Activated naive CD8-positive, alpha-beta T cell treated with anti-CD3 and anti-CD28 coated beads, Interleukin-2, amount 10 ng/mL, durations not matched to agents 7 days and 5 days (primary cell): ENCODE results near the gene GMPR. TPM values are rescaled to one million over a fixed set of nuclear protein-coding genes. Genes with fewer than 3 reads are reported as not detected.

ENCODE experiments used
- ATAC-seq: fragments of 150-1000 bp; cut with Tn5 transposase; one replicate; pipeline ENCODE4 v1.10.0; 2021; ENCODE audit warnings: low read depth, moderate library complexity
- POLR2A ChIA-PET: fragments of 350-600 bp; sonication (Branson Sonifier 250); formaldehyde crosslinking; loops from one replicate; lab custom pipeline; 2021; ENCODE audit warnings: antibody characterized with exemption; lab: Charles Lee
- DNase-seq: peaks from one replicate; pipeline ENCODE4 v3.0.0; 2021
- H3K27ac Mint-ChIP-seq: one replicate; pipeline ENCODE4 v1.8.0; 2022; ENCODE audit warnings: mild to moderate bottlenecking, mixed read lengths
- H3K27me3 Mint-ChIP-seq: one replicate; pipeline ENCODE4 v1.8.0; 2022; ENCODE audit warnings: mild to moderate bottlenecking, moderate library complexity, mixed read lengths
- H3K36me3 Mint-ChIP-seq: one replicate; pipeline ENCODE4 v1.8.0; 2021; ENCODE audit warnings: mild to moderate bottlenecking, mixed read lengths
- H3K4me1 Mint-ChIP-seq: one replicate; pipeline ENCODE4 v1.8.0; 2021; ENCODE audit warnings: mixed read lengths
- H3K4me3 Mint-ChIP-seq: one replicate; pipeline ENCODE4 v1.8.0; 2022; ENCODE audit warnings: mild to moderate bottlenecking, moderate library complexity, mixed read lengths
- H3K9me3 Mint-ChIP-seq: one replicate; pipeline ENCODE4 v1.8.0; 2021; ENCODE audit warnings: mixed read lengths
- total RNA-seq, 2 experiments: library from RNA; stranded (reverse); gene quantifications; one replicate each; pipeline ENCODE4 v1.2.3, GENCODE V29; 2021

Gene GMPR
- total RNA-seq, 2 experiments from 2014 or later = 11.0 to 14.0 TPM

DNA sequence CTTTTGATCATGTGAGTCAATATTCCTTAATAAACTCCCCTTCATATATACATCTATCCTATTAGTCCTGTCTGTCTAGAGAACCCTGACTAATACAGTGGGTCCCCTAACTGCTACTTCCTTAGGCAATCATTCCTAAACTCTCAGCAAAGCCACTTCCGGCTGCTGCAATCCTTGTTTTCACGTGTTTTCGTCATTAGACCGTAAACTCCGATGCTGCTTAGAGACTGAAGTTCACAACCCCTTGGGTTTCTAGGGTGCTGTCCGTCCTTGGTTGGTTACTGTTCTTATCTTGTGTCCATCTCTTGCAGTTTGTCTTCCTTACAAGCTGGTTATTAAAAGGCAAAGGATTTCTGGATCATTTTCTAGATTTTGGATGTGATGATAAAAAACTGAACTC lies 106.4 kb downstream of the GMPR start:
- Mint-ChIP-seq H3K36me3 (no peaks in the 10 kb centered on the region), H3K4me3 (no peak overlapping the region), H3K27ac (no peak overlapping the region), H3K9me3 (no peaks in the 10 kb centered on the region), H3K27me3 (no peaks in the 10 kb centered on the region), H3K4me1 (no peaks in the 10 kb centered on the region)
- no peak for DNase-seq
- ATAC-seq = no peak
- POLR2A ChIA-PET = no interaction called here

Other genes starting within 250 kb of the GMPR start
- gene MYLIP, start 109.5 kb upstream of the GMPR start, total RNA-seq = 10 to 100 TPM; 25.8 to 27.0 TPM